Trophoblast cell (in vitro differentiated cells and primary cell): ENCODE results near the gene IPO9.
A peak's percentile ranks its signal among the peaks of the same experiment; 100 is the strongest.

ENCODE experiments used
- DNase-seq, 2 donors: peaks; one replicate each; pipeline ENCODE4 v3.0.0-alpha.2; 2016
- H2AFZ ChIP-seq: 2 replicates; pipeline ENCODE4 v1.6.1; 2013; ENCODE audit warnings: low read length, moderate library complexity, mild to moderate bottlenecking; ENCODE audit not compliant: insufficient read depth, poor library complexity
- H2AK5ac ChIP-seq: 2 replicates; pipeline ENCODE4 v1.6.1; 2013; ENCODE audit warnings: mild to moderate bottlenecking, low read length
- H2BK120ac ChIP-seq: 2 replicates; pipeline ENCODE4 v1.6.1; 2013; ENCODE audit warnings: low read length, mild to moderate bottlenecking, moderate library complexity; ENCODE audit not compliant: insufficient read depth, poor library complexity
- H2BK12ac ChIP-seq: 2 replicates; pipeline ENCODE4 v1.6.1; 2013; ENCODE audit warnings: mild to moderate bottlenecking, low read length, moderate library complexity
- H2BK5ac ChIP-seq: 2 replicates; pipeline ENCODE4 v1.6.1; 2013; ENCODE audit warnings: low read length, low read depth, moderate library complexity, mild to moderate bottlenecking; ENCODE audit not compliant: poor library complexity
- H3K14ac ChIP-seq: 2 replicates; pipeline ENCODE4 v1.6.1; 2013; ENCODE audit warnings: mild to moderate bottlenecking, low read length
- H3K18ac ChIP-seq: 2 replicates; pipeline ENCODE4 v1.6.1; 2013; ENCODE audit warnings: mild to moderate bottlenecking, low read length
- H3K23ac ChIP-seq: 2 replicates; pipeline ENCODE4 v1.6.1; 2013; ENCODE audit warnings: low read length
- H3K27ac ChIP-seq: 2 replicates; pipeline ENCODE4 v1.5.1; 2013; ENCODE audit warnings: low read depth, mild to moderate bottlenecking, inconsistent platforms, low read length, moderate library complexity
- H3K27me3 ChIP-seq: 2 replicates; pipeline ENCODE4 v1.6.1; 2013; ENCODE audit warnings: inconsistent platforms, mild to moderate bottlenecking, low read length, moderate library complexity; ENCODE audit not compliant: insufficient read depth
- H3K36me3 ChIP-seq, 2 experiments: 1 replicate in 1 of 2; 2 replicates in 1 of 2; pipeline ENCODE4 v1.6.1; 2013; ENCODE audit warnings: low read length in 2 of 2, mild to moderate bottlenecking in 2 of 2, moderate library complexity in 1 of 2; ENCODE audit not compliant: insufficient read depth in 2 of 2, control insufficient read depth in 1 of 2
- H3K4ac ChIP-seq: 2 replicates; pipeline ENCODE4 v1.6.1; 2013; ENCODE audit warnings: low read depth, mild to moderate bottlenecking, low read length, moderate library complexity
- H3K4me1 ChIP-seq, 2 experiments: 1 replicate in 1 of 2; 2 replicates in 1 of 2; pipeline ENCODE4 v1.6.1; 2013; ENCODE audit warnings: low read length in 2 of 2, mild to moderate bottlenecking in 2 of 2, moderate library complexity in 1 of 2; ENCODE audit not compliant: insufficient read depth in 2 of 2, control insufficient read depth in 1 of 2
- H3K4me2 ChIP-seq: 2 replicates; pipeline ENCODE4 v1.6.1; 2013; ENCODE audit warnings: inconsistent platforms, mild to moderate bottlenecking, low read length, moderate library complexity
- H3K4me3 ChIP-seq: 2 replicates; pipeline ENCODE4 v1.5.1; 2013; ENCODE audit warnings: mild to moderate bottlenecking, low read depth, low read length, inconsistent platforms
- H3K79me1 ChIP-seq: one replicate; pipeline ENCODE4 v1.6.1; 2013; ENCODE audit warnings: low read length
- H3K79me2 ChIP-seq: 2 replicates; pipeline ENCODE4 v1.6.1; 2013; ENCODE audit warnings: low read length, mild to moderate bottlenecking; ENCODE audit not compliant: control insufficient read depth, insufficient read depth, poor library complexity
- H3K9ac ChIP-seq: 2 replicates; pipeline ENCODE4 v1.6.1; 2013; ENCODE audit warnings: mild to moderate bottlenecking, low read length
- H3K9me3 ChIP-seq: 2 replicates; pipeline ENCODE4 v1.6.1; 2013; ENCODE audit warnings: low read depth, mild to moderate bottlenecking, control low read depth, inconsistent platforms, low read length; ENCODE audit not compliant: insufficient read depth
- H4K12ac ChIP-seq: 2 replicates; pipeline ENCODE4 v1.6.1; 2013; ENCODE audit warnings: low read depth, mild to moderate bottlenecking, low read length, moderate library complexity
- H4K8ac ChIP-seq: 2 replicates; pipeline ENCODE4 v1.6.1; 2013; ENCODE audit warnings: low read depth, mild to moderate bottlenecking, low read length, moderate library complexity
- H4K91ac ChIP-seq: one replicate; pipeline ENCODE4 v1.6.1; 2013; ENCODE audit warnings: low read depth, mild to moderate bottlenecking, low read length, moderate library complexity
- WGBS: extraction: QIAGEN DNeasy Blood & Tissue Kit; methylation state at CpG from one replicate; pipeline ENCODE4 v1.1.7; 2013; ENCODE audit warnings: missing lambda C conversion rate; ENCODE audit not compliant: insufficient read length, insufficient coverage; ENCODE audit errors: extremely low coverage; 5-methylcytosine and 5-hydroxymethylcytosine counted together

The IPO9 gene

GRCh38 chr1:201870397-201870796 is 41.4 kb downstream of the IPO9 start:
- Histone ChIP-seq H2BK120ac (no peak overlapping the region), H4K91ac (no peak overlapping the region), H3K4ac (no peak overlapping the region), H3K4me1 (no peaks in the 10 kb centered on the region), H3K9me3 (no peaks in the 10 kb centered on the region), H3K9ac (peak overlapping the region; percentile 8), H4K8ac (no peak overlapping the region), H3K79me2 (no peaks in the 10 kb centered on the region), H3K4me2 (no peak overlapping the region), H3K14ac (no peak overlapping the region), H3K27me3 (no peaks in the 10 kb centered on the region), H3K27ac (no peak overlapping the region), H2AK5ac (no peak overlapping the region), H2AFZ (no peak overlapping the region), H3K18ac (no peak overlapping the region), H4K12ac (no peak overlapping the region), H3K23ac (no peak overlapping the region), H2BK5ac (no peak overlapping the region), H3K79me1 (no peaks in the 10 kb centered on the region), H3K36me3 (peaks cover 42 to 64% of the 10 kb centered on the region in 2 experiments), H2BK12ac (no peak overlapping the region), H3K4me3 (peak overlapping the region; percentile 28)
- WGBS, result no CpG with 5 or more reads among the region's 10 CpGs
- no peak for DNase-seq

- H3K4ac ChIP-seq, result no peak overlapping the region
- H3K27me3 ChIP-seq, result no peaks in the 10 kb centered on the region
- H2BK12ac ChIP-seq, result no peak overlapping the region
- no peaks in the 10 kb centered on the region for H3K79me1 ChIP-seq
- no peak overlapping the region for H3K23ac ChIP-seq
- no peaks in the 10 kb centered on the region for H3K79me2 ChIP-seq
- no CpG with 5 or more reads among the region's 1 CpG for WGBS
- no peaks in the 10 kb centered on the region for H3K9me3 ChIP-seq
- no peak overlapping the region for H3K18ac ChIP-seq
- H3K14ac ChIP-seq, result no peak overlapping the region
- no peak for DNase-seq
- no peak overlapping the region for H2BK5ac ChIP-seq
- no peak overlapping the region for H2BK120ac ChIP-seq
- no peak overlapping the region for H3K27ac ChIP-seq
- no peak overlapping the region for H4K12ac ChIP-seq
- H3K36me3 ChIP-seq, result peaks cover 30 to 56% of the 10 kb centered on the region in 2 experiments
- peaks cover 0 to 3% of the 10 kb centered on the region in 2 experiments for H3K4me1 ChIP-seq
- no peak overlapping the region for H3K4me3 ChIP-seq
- no peak overlapping the region for H4K8ac ChIP-seq
- no peak overlapping the region for H2AK5ac ChIP-seq
- no peak overlapping the region for H4K91ac ChIP-seq
- no peak overlapping the region for H3K4me2 ChIP-seq
- H2AFZ ChIP-seq, result no peak overlapping the region
- H3K9ac ChIP-seq, result no peak overlapping the region
Observed at GRCh38 chr1:201874672-201875071, 45.7 kb downstream of the IPO9 start.

- Histone ChIP-seq H3K14ac (no peak overlapping the region), H3K18ac (no peak overlapping the region), H2AK5ac (no peak overlapping the region), H3K27me3 (no peaks in the 10 kb centered on the region), H4K8ac (no peak overlapping the region), H3K9ac (no peak overlapping the region), H3K4me1 (peaks cover 2 to 7% of the 10 kb centered on the region in 2 experiments), H2BK120ac (no peak overlapping the region), H3K79me1 (no peaks in the 10 kb centered on the region), H2AFZ (no peak overlapping the region), H3K4me3 (no peak overlapping the region), H3K36me3 (peaks cover 23 to 44% of the 10 kb centered on the region in 2 experiments), H3K4ac (no peak overlapping the region), H2BK5ac (no peak overlapping the region), H4K12ac (no peak overlapping the region), H3K23ac (no peak overlapping the region), H3K79me2 (no peaks in the 10 kb centered on the region), H3K27ac (no peak overlapping the region), H4K91ac (no peak overlapping the region), H3K9me3 (no peaks in the 10 kb centered on the region), H3K4me2 (no peak overlapping the region), H2BK12ac (no peak overlapping the region)
- peak in 1 of 2 donors; percentile 31 for DNase-seq
- WGBS, result no CpG with 5 or more reads among the region's 8 CpGs
Observed at GRCh38 chr1:201876148-201876818, 47.3 kb downstream of the IPO9 start.

GRCh38 chr1:201877877-201878401 is 49.0 kb downstream of the IPO9 start:
- H4K8ac ChIP-seq, result no peak overlapping the region
- H2AFZ ChIP-seq, result no peak overlapping the region
- H2BK5ac ChIP-seq, result no peak overlapping the region
- no peak overlapping the region for H3K4ac ChIP-seq
- no peak overlapping the region for H3K4me2 ChIP-seq
- H2AK5ac ChIP-seq, result no peak overlapping the region
- WGBS, result no CpG with 5 or more reads among the region's 6 CpGs
- no peaks in the 10 kb centered on the region for H3K79me1 ChIP-seq
- no peak overlapping the region for H4K12ac ChIP-seq
- H3K9ac ChIP-seq, result no peak overlapping the region
- no peak overlapping the region for H4K91ac ChIP-seq
- H3K4me3 ChIP-seq, result no peak overlapping the region
- no peak overlapping the region for H3K27ac ChIP-seq
- H3K14ac ChIP-seq, result no peak overlapping the region
- H3K18ac ChIP-seq, result no peak overlapping the region
- no peak overlapping the region for H2BK120ac ChIP-seq
- peaks cover 7 to 16% of the 10 kb centered on the region in 2 experiments for H3K4me1 ChIP-seq
- H3K36me3 ChIP-seq, result peaks cover 13 to 28% of the 10 kb centered on the region in 2 experiments
- H3K23ac ChIP-seq, result no peak overlapping the region
- H2BK12ac ChIP-seq, result no peak overlapping the region
- DNase-seq, result peak; percentile 37 to 71
- H3K27me3 ChIP-seq, result no peaks in the 10 kb centered on the region
- H3K9me3 ChIP-seq, result no peaks in the 10 kb centered on the region
- no peaks in the 10 kb centered on the region for H3K79me2 ChIP-seq
